Panc1 (cell line): ENCODE results near the gene IL6. TPM values are rescaled to one million over a fixed set of nuclear protein-coding genes. Genes with fewer than 3 reads are reported as not detected.

Experiments used
- ATAC-seq: fragments of 200-7000 bp; cut with Tn5 transposase; 2 replicates; pipeline ENCODE4 v1.9.1; 2020; ENCODE audit warnings: mild to moderate bottlenecking, moderate library complexity
- BruUV-seq: library from RNA; stranded (reverse); fragments of 400-500 nt; replicated peaks from 2 replicates; lab custom pipeline; 2021; lab: Mats Ljungman, UMichigan
- CTCF ChIA-PET: fragments of 300-600 bp; sonication (Branson Sonifier 250); formaldehyde crosslinking; loops from one replicate; lab custom pipeline; 2022; ENCODE audit warnings: antibody characterized with exemption; lab: Charles Lee
- POLR2A ChIA-PET: fragments of 300-600 bp; sonication (Branson Sonifier 250); formaldehyde crosslinking; loops from one replicate; lab custom pipeline; 2022; ENCODE audit warnings: antibody characterized with exemption; lab: Charles Lee
- DNase-seq: peaks from one replicate; pipeline ENCODE4 v3.0.0-alpha.2; 2010; ENCODE audit warnings: low read depth, low spot score
- H3K27ac ChIP-seq: 2 replicates; pipeline ENCODE4 v1.5.1; 2011; ENCODE audit warnings: mild to moderate bottlenecking, low read length, inconsistent platforms
- H3K27me3 ChIP-seq: fragments of 200-500 bp; sonication (Bioruptor generic); 2 replicates; pipeline ENCODE4 v1.6.0; 2014; ENCODE audit warnings: low read length, inconsistent platforms; ENCODE audit not compliant: control insufficient read depth, insufficient read depth
- H3K36me3 ChIP-seq: fragments of 200-500 bp; sonication (Bioruptor generic); 2 replicates; pipeline ENCODE4 v1.5.1; 2014; ENCODE audit warnings: inconsistent platforms, mild to moderate bottlenecking, low read length, moderate library complexity; ENCODE audit not compliant: control insufficient read depth, insufficient read depth
- H3K4me1 ChIP-seq: 2 replicates; pipeline ENCODE4 v1.5.1; 2011; ENCODE audit warnings: inconsistent platforms, mild to moderate bottlenecking, low read length, moderate library complexity; ENCODE audit not compliant: control insufficient read depth, insufficient read depth
- H3K4me3 ChIP-seq, 2 experiments: 2 replicates each; pipeline ENCODE4 v1.5.1; 2011 to 2012; ENCODE audit warnings: low read depth in 2 of 2, low read length in 2 of 2, mild to moderate bottlenecking in 2 of 2, inconsistent platforms in 1 of 2, moderate library complexity in 1 of 2
- H3K9me3 ChIP-seq: fragments of 200-500 bp; sonication (Bioruptor generic); 2 replicates; pipeline ENCODE4 v1.5.1; 2014; ENCODE audit warnings: low read depth, mild to moderate bottlenecking, inconsistent platforms, low read length, moderate library complexity; ENCODE audit not compliant: control insufficient read depth, insufficient read depth
- POLR2AphosphoS5 ChIP-seq: IDR thresholded peaks from 2 replicates; pipeline ENCODE4 v1.6.1; 2012; ENCODE audit warnings: mild to moderate bottlenecking, low read depth, low read length, moderate library complexity
- SIN3A ChIP-seq: IDR thresholded peaks from 2 replicates; pipeline ENCODE4 v1.6.1; 2012; ENCODE audit warnings: low read depth, mild to moderate bottlenecking, low read length, moderate library complexity, borderline replicate concordance; ENCODE audit not compliant: insufficient read depth
- TCF7L2 ChIP-seq: IDR thresholded peaks from 2 replicates; pipeline ENCODE4 v1.6.1; 2011; ENCODE audit warnings: mild to moderate bottlenecking, low read depth, low read length, inconsistent platforms
- in situ Hi-C: cut with HindIII; loops from 2 replicates; pipeline ENCODE4 v1.10.0; 2016; ENCODE audit warnings: low sequenced_read_pairs, low pct_unique_long_range_greater_than_20kb
- intact Hi-C: fragments of 100-400 bp; cut with micrococcal nuclease; formaldehyde crosslinking; loops from one replicate; pipeline ENCODE4 v1.10.0; 2022; ENCODE audit not compliant: unreplicated experiment
- total RNA-seq: library from RNA; stranded (reverse); gene quantifications from one replicate; pipeline ENCODE4 v1.2.1, GENCODE V29; 2021; ENCODE audit not compliant: unreplicated experiment
- TF ChIP-seq, protein P1 (sequence below): fragments of 450-650 bp; IDR thresholded peaks from 2 replicates; pipeline ENCODE4 v1.5.1; 2017; ENCODE audit warnings: mild to moderate bottlenecking
- TF ChIP-seq, protein P2 (sequence below), 2 experiments: IDR thresholded peaks; 2 replicates each; pipeline ENCODE4 v1.6.1; 2011 to 2012; ENCODE audit warnings: low read depth in 2 of 2, control low read depth in 1 of 2, low read length in 1 of 2, mild to moderate bottlenecking in 1 of 2, moderate library complexity in 1 of 2; ENCODE audit not compliant: insufficient read depth in 1 of 2

The IL6 gene
- total RNA-seq, 1 experiment from 2014 or later = not detected

DNA sequence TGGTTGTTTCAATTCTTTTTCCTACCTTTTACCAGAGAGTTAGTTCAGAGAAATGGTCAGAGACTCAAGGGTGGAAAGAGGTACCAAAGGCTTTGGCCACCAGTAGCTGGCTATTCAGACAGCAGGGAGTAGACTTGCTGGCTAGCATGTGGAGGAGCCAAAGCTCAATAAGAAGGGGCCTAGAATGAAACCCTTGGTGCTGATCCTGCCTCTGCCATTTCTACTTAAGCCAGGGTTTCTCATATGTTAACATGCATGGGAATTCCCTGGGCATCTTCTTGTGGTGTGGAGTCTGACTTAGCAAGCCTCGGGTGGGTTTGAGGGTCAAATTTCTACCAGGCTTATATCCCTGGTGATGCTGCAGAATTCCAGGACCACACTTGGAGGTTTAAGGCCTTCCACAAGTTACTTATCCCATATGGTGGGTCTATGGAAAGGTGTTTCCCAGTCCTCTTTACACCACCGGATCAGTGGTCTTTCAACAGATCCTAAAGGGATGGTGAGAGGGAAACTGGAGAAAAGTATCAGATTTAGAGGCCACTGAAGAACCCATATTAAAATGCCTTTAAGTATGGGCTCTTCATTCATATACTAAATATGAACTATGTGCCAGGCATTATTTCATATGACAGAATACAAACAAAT is 3.2 kb downstream of the IL6 start:
- TF ChIP-seq, protein P1, sequence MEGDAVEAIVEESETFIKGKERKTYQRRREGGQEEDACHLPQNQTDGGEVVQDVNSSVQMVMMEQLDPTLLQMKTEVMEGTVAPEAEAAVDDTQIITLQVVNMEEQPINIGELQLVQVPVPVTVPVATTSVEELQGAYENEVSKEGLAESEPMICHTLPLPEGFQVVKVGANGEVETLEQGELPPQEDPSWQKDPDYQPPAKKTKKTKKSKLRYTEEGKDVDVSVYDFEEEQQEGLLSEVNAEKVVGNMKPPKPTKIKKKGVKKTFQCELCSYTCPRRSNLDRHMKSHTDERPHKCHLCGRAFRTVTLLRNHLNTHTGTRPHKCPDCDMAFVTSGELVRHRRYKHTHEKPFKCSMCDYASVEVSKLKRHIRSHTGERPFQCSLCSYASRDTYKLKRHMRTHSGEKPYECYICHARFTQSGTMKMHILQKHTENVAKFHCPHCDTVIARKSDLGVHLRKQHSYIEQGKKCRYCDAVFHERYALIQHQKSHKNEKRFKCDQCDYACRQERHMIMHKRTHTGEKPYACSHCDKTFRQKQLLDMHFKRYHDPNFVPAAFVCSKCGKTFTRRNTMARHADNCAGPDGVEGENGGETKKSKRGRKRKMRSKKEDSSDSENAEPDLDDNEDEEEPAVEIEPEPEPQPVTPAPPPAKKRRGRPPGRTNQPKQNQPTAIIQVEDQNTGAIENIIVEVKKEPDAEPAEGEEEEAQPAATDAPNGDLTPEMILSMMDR = no peak
- TF ChIP-seq POLR2AphosphoS5 (no peak), SIN3A (no peak), TCF7L2 (no peak)
- TF ChIP-seq, protein P2, sequence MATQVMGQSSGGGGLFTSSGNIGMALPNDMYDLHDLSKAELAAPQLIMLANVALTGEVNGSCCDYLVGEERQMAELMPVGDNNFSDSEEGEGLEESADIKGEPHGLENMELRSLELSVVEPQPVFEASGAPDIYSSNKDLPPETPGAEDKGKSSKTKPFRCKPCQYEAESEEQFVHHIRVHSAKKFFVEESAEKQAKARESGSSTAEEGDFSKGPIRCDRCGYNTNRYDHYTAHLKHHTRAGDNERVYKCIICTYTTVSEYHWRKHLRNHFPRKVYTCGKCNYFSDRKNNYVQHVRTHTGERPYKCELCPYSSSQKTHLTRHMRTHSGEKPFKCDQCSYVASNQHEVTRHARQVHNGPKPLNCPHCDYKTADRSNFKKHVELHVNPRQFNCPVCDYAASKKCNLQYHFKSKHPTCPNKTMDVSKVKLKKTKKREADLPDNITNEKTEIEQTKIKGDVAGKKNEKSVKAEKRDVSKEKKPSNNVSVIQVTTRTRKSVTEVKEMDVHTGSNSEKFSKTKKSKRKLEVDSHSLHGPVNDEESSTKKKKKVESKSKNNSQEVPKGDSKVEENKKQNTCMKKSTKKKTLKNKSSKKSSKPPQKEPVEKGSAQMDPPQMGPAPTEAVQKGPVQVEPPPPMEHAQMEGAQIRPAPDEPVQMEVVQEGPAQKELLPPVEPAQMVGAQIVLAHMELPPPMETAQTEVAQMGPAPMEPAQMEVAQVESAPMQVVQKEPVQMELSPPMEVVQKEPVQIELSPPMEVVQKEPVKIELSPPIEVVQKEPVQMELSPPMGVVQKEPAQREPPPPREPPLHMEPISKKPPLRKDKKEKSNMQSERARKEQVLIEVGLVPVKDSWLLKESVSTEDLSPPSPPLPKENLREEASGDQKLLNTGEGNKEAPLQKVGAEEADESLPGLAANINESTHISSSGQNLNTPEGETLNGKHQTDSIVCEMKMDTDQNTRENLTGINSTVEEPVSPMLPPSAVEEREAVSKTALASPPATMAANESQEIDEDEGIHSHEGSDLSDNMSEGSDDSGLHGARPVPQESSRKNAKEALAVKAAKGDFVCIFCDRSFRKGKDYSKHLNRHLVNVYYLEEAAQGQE (IDR thresholded peaks at IDR 0.05; ENCODE audit: insufficient read depth in 1 of 2, low read depth in 2 of 2, low read length in 1 of 2) = no peak
- Histone ChIP-seq H3K9me3 (no peaks in the 10 kb centered on the region; the same call in 1 of the 2 replicates), H3K27ac (no peak overlapping the region), H3K36me3 (no peaks in the 10 kb centered on the region), H3K4me1 (peaks cover 12% of the 10 kb centered on the region), H3K27me3 (no peaks in the 10 kb centered on the region), H3K4me3 (no peak overlapping the region)
- ATAC-seq (no peak), DNase-seq (no peak)
- ChIA-PET CTCF (interaction anchor here (7.6 kb wide), 1 partner anchor 168 kb away, joined by 98 read pairs; no protein-coding TSS in a partner anchor), POLR2A (interaction anchor here (0.7 kb wide), 2 partner anchors 38 to 73 kb away, joined by 3 to 5 read pairs; no protein-coding TSS in a partner anchor)
- intact Hi-C loops = loop anchor here (5.0 kb wide), 1 partner anchor 327 kb away; no protein-coding TSS in a partner anchor
- no TSS peak for BruUV-seq
- in situ Hi-C loops = no loop called here

DNA sequence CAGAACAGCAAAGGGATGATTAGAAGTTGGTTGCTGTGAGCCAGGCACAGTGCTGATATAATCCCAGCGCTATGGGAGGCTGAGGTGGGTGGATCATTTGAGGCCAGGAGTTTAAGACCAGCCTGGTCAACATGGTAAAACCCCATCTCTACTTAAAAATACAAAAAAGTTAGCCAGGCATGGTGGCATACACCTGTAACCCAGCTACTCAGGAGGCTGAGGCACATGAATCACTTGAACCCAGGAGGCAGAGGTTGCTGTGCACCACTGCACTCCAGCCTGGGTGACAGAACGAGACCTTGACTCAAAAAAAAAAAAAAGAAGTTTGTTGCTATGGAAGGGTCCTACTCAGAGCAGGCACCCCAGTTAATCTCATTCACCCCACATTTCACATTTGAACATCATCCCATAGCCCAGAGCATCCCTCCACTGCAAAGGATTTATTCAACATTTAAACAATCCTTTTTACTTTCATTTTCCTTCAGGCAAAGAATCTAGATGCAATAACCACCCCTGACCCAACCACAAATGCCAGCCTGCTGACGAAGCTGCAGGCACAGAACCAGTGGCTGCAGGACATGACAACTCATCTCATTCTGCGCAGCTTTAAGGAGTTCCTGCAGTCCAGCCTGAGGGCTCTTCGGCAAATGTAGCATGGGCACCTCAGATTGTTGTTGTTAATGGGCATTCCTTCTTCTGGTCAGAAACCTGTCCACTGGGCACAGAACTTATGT is 4.1 kb downstream of the IL6 start:
- Histone ChIP-seq H3K27ac (no peak overlapping the region; the same call in 1 of the 2 replicates), H3K36me3 (no peaks in the 10 kb centered on the region), H3K4me3 (peak overlapping the region; percentile 9 to 32), H3K9me3 (no peaks in the 10 kb centered on the region), H3K4me1 (peaks cover 10% of the 10 kb centered on the region), H3K27me3 (no peaks in the 10 kb centered on the region)
- CTCF ChIA-PET = interaction anchor here (0.7 to 1.7 kb wide), 3 partner anchors 58 to 171 kb away, joined by 3 to 8 read pairs (median 7); no protein-coding TSS in a partner anchor
- no TSS peak for BruUV-seq
- peak; percentile 26; the same call in 1 of the 2 replicates for TF ChIP-seq POLR2AphosphoS5
- TF ChIP-seq SIN3A = no peak
- intact Hi-C loops (loop anchor here (5.0 kb wide), 1 partner anchor 326 kb away; no protein-coding TSS in a partner anchor), in situ Hi-C loops (no loop called here)
- ATAC-seq (peak; percentile 89), DNase-seq (peak; percentile 83)
- POLR2A ChIA-PET = interaction anchor here (0.6 to 0.7 kb wide), 4 partner anchors 39 to 463 kb away, joined by 3 to 5 read pairs (median 4); no protein-coding TSS in a partner anchor
